Bone marrow (tissue), 2 donors: ENCODE data around the gene HOXA5.
A peak's percentile ranks its signal among the peaks of the same experiment; 100 is the strongest.

Source experiments
- DNase-seq, 2 donors: peaks; one replicate each; lab custom pipeline; 2025; lab: John Stamatoyannopoulos, UW

HOXA5 gene

DNA sequence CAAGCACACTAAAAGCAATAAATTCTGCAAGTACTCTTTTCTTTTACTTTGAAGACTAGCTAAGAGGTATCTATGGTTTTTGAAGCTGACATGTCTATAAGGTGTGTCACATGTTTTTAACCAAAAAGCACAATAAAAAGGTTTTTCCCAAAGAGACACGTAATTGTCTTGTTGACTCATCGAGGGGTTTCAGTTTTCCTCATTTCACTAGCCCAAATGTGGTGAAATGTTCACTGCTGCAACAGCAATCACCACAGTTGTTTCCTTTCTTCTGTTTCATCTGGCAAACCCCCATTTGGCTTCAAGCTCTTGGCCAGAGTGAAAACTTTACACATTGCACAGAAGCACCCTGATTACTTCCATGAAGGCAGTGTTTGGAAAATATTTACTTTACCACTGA, 9.1 kb downstream of the HOXA5 start:
- peak in 1 of 2 donors; percentile 23 for DNase-seq

DNA sequence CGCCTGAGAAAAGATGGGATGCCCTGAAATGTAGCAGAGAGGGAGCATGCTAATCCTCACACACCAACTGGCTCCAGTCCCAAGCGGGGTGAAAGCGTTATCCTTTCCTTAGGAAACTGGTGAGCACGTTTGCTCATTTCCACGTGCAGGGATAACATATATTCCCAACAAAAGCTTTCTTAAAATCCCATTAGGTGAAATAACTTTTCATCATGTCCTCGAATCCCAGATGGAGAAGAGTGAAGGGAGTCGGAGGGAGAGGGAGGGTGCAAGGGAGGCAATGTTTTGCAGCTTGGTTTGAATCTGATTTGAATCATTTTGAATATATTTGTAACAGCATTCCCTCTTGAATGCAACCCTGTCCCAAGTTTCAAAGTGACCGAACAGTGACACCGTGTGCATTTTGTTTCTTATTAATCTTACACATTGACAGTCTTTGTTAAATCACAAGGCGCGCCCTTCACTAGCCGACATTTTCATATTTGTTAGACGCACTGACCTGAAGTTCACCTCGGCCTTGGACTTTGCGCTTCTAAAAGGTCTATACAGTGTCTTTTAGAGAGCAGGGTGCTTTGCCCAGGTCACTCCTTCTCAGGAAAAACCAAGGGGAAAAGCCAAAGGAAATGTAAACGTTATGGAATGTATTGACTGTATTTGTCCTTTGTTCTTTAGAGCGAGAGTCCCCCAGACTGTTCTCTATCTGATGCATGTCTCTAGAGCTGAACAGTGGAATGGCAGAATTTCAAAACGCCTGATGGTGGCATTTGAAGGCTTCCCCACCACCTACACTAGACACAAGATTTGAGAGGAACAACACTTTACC, 9.9 kb downstream of the HOXA5 start:
- DNase-seq, result no peak

DNA sequence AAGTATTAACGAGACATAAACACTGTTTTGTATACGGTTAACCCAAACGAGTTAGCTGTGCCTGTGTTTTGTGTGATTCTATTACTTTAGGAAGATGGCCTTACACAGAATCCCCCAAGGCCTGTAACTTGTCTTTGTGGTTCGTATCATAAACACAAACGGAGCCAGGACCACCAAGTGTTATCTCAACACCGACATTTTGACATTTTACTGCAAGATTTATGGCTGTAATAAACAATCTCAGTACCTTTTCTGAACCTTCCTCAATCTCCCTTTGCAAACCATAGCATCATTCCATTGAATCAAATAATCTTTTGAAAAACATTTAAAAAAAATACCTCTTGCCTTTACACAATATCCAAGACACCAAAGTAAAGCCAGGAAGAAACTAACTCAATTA, 10.5 kb downstream of the HOXA5 start:
- DNase-seq, result no peak

DNA sequence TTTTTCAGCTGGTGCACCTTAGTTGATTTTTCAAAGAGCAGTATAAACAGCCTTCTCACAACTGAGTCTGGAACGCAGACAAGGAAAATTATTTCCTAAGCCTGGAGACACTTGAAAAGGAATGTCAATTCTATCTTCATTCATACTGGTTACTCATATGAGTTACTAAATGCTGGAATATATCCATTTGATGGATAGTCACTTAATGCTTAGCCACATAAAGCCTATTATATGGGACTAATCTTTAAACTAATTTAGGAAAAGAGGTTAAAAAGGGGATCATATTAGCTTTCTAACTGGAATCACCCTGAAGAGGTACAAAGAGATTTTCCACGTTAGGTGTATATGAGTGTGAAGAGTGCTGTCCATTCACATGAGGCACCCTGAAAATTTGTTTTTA, 11.3 kb downstream of the HOXA5 start:
- DNase-seq, result no peak

DNA sequence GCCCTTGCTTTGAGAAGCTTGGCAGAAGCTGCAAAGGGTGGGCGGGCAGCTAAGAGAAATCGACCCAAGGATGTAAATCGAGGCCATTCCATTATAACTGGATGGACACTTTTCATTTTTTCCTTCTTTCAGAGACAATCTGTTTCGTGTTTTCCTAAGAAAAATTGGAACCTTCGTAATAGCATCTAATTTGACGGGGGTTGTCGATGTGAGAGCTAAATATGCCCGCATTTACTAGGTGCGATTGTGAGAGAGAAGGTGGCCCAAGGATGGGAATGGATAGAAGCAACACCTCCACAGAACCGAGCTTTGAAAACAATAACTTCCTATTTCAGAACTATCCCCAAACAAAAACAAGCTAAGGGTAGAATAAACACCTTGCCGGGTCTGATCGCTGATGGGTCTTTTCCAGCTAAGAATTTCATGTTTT, 12.1 kb downstream of the HOXA5 start:
- DNase-seq, result no peak

DNA sequence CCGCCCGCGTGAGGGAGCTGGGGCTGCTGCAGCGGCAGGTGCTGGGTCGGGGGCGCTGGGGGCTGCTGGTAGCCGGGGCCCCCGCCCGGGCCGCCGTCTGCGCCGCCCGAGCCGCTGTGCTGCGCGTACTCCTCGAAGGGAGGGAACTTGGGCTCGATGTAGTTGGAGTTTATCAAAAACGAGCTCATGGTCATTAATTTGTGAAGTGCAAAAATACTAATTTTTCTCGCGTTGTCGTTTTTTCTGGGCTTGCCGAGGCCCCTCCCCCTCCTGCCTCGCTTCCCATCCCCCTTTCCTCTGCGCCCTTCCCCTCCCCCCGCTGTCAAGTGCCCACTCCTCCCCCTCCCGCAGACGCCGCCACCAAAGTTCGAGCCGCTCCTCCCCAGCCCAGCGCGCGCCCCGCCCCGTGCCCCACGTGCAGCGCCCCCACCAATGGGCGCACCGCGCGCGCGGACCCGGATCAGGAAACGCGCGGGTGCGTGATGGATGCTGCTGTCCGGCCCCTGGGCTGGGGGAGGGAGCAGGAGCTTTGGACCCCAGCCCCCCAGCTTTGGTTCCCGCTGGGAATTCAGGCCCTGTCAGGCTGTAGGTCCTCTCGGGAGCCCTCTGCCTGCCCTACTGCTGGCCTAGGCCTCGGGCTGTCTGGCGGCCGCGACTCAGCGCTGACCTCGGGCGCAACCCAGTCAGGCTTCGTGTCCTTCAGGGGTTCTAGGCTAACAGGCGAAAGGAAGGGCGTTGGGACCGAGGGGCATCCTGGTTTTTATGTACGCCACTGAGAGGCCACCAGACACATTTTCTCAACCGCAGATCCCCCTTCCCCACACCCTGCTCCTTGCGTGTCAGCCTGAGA, 12.7 kb downstream of the HOXA5 start, which contains the start of gene HOXA4:
Gene HOXA4, minus strand, starts transcription at position 218 of the 850 bp plus-strand sequence. Its CDS starts 24 bp downstream, at position 194.
- DNase-seq, result no peak

DNA sequence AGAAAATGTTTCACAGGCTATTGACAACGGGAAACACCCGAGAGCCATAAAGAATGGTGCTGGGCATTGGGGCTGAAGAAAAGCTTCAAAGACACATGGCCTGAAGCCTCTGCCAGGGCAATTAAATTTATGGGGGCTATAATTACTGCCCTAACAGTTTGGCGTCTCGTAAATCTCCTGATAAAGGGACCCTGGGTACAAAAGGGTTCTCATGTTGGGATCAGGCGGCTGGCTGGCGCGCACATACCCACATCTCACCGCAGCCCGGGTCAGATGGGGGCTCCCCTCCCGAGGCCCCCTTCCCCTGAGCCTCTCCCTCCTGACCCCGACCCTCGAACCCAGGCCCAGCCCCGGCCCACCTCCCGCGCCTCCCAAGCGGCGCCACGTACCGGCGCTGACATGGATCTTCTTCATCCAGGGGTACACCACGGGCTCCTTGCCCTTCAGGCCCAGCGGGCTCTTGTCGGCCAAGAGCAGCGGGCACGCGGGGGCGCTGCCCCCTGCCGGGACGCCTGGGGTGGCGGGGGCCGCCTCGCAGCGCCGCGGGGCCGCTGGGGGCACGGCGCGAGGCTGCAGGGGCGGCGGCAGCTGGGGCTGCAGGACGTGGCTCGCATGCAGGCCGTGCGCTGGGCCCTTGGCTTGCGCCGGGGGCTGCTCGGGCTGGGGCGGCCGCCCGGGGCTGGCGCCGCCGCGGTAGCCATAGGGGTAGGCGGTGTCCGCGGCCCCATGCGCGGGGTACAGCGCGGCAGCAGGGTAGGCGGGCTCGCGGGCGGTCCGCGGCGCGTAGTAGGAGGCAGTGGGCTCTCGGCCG, 13.5 kb downstream of the HOXA5 start:
- no peak for DNase-seq

DNA sequence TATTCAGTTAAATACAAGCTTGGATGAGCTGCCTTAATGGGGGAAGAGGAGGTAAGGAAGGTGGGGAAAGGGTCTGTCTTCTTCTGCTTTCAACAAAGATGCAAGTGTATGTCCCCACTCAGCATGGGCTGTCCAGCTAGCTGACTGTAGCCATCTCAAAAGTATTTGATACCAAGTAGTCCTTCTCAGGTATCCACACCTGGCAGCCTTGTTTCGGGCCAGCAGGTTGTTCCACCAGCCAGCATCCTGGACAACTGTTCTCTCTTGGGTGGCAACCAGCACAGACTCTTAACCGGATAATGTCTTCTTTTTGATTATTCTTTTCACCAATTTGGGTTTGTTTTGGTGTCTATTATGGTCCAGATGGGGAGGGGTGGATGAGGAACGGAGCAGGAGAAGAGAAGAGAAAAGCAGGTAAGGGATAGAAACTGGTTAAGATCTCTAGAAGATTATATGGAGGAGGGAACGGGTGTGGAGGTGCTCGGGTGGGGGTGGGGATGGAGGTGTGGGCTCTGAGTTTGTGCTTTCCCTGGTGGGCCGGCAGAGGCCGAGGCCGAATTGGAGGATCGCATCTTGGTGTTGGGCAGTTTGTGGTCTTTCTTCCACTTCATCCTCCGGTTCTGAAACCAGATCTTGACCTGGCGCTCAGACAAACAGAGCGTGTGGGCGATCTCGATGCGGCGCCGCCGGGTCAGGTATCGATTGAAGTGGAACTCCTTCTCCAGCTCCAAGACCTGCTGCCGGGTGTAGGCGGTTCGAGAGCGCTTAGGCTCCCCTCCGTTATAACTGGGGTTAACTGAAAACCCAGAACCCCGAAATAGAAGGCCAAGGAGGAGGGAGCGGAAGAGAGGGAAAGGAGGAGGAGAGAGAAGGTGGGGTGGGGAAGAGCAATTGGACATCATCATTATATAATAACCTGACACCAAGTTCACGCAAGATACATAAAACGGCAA, 14.4 kb downstream of the HOXA5 start:
- DNase-seq, result no peak

DNA sequence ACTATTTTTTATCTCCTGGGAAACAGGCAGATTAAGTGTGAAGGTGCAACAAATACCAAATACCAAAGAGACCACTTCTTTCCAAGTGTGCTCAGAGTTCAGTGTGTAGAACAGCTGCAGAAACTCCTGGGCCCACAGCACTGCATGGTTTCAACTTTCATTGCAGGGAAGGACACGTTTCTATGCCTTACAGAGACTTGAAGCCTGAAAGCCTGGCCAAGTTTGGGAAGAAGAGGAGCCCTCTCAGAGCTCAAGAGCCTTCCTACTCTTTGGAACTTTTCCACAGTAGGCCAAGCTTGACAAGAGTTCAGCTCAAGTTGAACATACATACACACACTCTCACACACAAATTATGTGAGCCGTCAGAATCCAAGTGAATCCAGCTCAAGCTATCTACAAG, 15.4 kb downstream of the HOXA5 start:
- DNase-seq, result no peak

DNA sequence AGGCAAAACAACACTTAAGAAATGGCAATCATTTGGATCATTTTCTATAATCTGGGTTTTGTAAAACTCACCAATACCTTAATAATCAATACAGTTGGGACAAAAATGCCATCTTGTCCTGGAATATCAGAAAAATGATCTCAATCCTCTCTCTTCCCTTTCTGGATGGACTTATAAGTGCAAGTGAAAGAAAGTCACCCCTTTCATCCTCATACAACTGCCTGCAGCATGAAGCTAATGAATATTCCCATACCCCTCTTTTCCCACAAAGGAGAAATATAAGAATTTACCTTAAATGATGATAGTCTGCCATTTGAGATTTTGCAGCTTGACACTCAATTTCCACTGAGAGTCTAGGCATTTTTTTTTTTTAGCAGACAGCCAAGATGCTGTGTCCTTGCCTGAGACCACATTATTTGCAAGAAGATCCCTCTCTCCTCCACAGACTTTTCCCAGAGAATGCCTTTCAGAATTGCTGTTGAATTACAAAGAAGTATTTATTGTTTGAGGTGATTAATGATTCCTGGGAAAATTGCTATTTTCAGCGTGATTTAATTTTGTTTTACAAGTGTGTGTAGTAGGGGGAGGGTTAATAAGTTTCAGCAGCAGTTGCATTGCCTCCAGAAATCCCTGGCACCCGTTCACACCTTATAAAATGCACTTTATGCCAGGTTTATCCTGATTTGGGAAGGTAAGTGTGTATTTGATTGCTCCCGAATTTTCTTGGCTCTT, 16.7 kb downstream of the HOXA5 start:
- no peak for DNase-seq

DNA sequence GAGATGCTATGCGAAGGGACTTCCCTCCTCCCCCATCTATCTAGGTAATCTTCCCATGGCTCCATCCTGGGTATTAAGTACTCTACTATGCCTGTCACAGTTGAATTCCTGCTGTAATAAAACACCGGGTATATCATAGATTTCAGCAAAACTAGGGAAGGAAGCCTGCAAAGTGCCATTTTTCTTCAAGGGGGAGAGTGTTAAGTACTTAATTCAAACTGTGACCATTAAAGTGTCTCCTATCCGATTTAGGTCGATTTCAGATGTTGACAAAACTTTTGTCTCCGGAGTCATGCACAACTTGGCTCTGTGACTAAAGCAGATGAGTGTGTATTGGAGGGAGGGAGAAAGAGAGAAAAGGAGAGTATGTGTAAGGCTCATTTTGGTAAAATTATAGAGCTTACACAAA, 17.5 kb downstream of the HOXA5 start:
- DNase-seq, result no peak

DNA sequence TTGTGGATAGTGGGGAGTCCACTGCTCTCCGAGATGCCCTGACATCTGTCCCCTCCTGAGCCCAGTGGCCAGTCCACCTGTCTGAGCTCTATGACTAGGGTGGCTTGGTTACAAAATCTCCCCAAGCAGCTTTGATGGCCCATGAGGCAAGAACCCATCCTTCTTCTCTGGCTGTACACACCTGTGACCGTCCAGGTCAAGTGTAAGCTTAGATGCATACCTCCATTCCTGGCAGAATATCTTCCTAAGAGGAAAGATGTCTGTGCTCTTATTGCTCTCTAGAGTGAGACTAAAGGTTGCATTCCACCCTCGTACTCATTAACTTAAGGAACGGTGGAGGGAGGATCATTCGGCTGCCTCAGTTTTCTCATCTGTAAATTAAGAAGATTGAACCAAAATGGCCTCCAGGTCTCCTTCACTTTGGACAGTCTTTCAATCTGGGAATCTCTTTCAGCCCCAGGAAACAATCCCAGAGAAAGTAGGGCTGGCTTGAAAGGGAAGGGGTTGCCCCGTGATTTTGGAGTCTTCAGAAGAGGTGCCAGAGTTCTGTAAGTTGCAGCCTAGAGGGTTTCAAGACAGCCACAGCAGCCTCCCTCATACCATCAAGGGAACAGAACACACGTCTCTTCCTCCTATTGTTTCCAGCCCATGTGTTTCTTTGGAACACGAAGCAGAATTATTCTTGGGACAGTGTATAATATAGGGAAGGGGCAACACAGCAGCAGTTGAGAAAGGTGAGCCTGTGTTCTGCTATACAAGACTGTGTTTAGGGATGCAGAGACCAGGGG, 18.4 kb downstream of the HOXA5 start:
- no peak for DNase-seq

DNA sequence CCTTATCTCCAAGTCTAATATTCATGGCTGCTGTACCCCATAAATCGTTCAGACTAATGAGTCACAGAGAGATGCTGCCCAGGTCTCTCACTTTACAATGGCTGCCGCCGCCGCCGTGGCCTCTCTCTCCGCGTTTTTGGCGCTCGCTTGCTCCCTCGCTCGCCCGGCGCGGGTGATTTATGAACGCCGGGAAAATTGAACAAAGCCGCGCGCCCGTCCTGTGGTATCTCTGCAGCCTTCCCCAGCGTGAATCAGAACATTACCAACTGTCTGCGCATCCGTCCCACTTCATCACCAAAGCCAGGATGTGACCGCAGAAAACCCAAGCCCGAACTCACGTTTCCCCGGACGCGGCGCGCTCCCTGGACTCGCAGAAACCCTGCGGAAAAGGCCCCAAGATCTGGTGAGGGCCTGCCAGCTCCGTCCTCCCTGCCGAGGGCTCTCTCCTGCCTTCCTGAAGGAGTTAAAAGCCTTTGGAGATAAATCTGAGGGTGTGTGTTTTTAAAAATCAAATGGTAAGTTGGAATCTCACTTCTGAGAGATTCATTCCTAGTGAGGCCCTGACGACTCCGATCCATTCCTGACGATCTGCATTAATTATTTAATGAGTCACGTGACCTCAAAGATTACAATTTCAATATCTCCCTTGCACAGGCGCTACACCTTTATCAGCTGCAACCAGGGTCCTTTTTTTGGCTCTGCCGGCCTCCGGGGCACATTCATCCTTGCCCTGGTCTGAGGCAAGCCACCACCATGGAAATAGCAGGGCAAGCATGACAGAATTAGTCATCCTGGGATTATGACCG, 19.2 kb downstream of the HOXA5 start:
- no peak for DNase-seq

DNA sequence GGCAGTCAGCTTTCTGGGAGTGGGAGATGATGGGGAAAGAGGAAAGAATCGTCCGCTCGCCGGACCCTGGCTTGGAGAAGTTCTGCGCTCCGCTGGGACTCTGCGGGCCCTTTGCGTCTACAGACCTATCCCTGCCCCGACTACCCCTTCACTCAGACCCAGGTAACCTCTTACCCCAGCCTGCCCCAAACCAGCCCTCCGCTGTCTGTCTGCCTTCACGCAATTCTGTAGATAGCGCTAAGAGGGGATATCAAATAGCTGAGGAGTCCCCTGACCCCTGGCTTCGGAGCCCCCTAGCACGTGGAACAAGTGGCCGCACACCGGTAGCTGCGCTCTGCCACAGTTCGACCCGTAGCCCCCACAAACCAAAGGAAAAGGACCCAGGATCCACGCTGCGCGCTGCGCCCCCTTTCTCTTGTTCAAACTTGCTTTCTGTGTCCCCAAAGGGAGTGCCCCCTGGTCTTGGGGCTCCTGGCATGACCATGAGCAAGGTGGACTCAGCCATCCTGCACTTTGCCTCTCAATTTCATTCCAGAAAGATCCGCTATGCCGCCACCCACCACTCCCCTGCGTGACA, 19.9 kb downstream of the HOXA5 start:
- DNase-seq, result no peak

DNA sequence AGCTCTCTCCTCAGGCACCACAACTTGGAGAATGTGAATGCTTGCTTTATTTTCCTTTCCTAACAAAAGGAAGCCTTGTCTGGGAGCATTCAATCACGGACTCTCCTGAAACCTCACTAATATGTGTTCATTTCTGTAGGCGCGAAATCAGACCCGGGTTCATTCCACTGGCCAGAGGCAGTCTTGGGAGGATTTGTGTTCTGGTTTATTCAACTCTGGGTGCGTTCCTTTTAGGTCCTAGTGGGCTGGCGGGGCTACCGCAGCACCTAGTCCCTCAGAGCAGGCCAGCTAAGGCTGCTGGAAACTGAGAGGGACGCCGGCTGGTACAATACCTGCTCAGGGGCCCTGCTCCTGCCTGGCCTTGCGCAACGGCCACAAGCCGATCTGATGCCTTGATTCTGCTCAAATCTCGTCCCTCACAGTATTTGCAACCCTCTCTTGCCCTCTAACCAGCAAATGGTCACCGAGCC, 20.4 kb downstream of the HOXA5 start:
- no peak for DNase-seq

DNA sequence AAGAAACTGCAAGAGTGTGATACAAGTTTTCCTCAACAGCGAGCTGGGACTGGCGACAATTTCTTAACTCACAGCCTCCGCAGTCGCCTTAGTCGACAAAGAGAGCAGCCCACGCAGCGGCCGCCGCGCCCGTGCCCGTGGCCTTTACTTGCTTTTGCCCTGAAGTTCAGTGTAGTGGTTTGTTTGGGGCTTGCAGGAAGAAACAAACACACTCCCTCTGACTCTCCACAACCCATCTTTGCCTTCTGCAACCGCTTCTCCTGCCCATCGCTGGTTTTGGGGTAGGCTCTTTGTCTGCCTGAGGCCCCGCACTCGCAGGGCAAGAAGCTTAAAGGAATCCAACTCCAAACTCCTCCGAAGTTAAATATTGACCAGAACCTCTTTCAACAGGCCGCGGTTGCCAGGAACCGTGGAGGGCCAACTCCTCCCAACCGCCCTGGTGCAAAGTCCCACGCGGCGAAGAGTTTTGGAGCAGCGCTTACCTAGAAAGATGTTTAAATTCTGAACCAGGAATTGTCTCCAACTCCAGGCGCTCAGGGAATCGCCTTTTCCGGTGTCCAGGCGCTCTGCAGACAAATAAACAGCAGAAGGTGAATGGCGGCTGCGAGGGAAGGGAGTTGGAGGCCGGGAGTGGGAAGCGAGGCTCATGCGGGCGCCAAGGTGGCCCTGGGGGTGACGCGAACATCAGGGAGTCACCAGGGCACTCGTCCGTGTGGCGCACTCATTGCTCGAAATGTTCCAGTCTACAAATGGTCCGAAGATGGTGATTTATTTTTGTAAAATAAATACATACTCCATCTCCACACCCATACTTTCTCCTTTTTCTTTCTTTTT, 21.2 kb downstream of the HOXA5 start:
- DNase-seq, result no peak

DNA sequence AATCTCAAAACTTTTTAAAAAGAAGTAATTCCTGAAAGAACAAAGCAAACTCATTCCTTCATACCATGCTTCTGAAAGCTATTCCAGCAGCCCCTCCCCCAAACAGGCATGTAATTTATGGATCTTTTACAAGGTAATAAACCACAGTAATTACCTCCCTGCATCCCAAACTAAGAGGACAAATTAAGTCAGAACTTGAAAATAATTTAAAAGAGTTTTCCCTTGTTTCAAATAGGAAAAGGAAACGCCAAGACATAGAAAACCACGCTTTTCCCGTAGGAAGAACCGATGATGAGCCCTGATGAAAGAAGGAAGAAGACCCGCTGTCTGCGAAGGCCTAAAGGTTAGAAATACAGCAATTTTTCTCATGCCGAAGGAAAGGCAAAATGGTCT, 21.8 kb downstream of the HOXA5 start:
- DNase-seq, result no peak
